Activated CD8-positive, alpha-beta memory T cell treated with anti-CD3 and anti-CD28 coated beads, Interleukin-2, amount 50 U/mL, for 4 hours (primary cell): ENCODE data around the gene TECTA.
"Not testable (repeated sequence)": the region's sequence is repeated elsewhere in the genome, so short reads cannot be mapped to it uniquely, and the experiment has no call there.

ENCODE experiments used
- DNase-seq: peaks from one replicate; pipeline ENCODE4 v3.0.0-alpha.2; 2020

Gene TECTA

GRCh38 chr11:121237247-121237646 lies 136.2 kb downstream of the TECTA start:
- DNase-seq, result not testable (repeated sequence)

GRCh38 chr11:121237686-121238658 lies 136.9 kb downstream of the TECTA start:
- no peak for DNase-seq

DNA sequence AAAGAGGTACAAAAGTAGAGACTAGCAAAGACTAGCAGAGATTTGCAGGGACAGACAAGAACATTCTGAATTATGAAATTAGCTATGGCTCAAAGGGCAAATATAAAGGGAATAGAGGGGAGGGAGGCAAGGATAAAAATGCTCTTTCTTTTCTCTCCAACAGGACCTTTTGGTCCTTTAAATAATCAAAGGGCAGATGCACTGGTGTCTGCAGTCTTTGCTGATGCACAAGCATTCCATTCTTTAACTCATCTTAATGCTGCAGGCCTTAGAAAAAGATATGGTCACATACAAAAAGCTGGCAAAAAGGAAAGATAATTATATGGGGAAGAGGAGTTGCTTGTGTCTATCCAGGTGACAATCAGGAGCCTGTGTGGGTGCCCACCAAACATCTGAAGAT lies 137.9 kb downstream of the TECTA start:
- DNase-seq, result no peak

- not testable (repeated sequence) for DNase-seq
Observed at GRCh38 chr11:121240001-121240400, 139.0 kb downstream of the TECTA start.

DNA sequence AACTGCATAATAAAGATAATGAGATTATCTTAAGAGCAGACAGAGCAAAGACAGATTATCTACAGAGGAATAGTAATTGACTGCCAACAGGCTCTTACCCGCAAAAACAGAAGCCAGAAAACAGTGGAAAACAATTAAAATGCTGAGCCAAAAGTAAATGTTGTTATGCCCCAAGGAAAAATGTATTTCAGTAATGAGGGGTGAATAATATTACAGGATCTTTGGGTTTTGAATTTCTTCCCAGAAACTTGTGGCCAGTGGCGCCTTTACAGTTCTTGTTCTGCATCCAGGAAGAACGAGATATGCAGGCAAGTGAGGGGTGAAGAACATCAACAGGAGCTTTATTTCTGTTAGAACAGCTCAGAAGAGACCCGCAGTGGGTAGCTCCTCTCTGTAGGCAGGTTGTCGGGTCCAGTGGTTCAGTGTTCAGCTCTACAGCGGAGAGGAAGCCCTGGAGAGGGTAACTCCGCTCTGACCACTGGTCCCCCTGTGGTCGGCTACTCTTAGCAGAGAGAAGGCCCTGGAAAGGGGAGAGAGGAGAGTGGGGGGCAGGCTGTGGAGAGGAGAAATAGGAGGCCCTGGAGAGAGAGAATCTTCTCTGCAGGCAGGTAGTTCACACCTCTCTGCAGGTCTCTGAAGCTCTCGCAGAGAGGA lies 139.7 kb downstream of the TECTA start:
- no peak for DNase-seq
